Loucy (cell line): ENCODE measurements around the gene KCNT2.

Experiments used
- H2AFZ ChIP-seq: fragments of 200-600 bp; sonication (generic); 2 replicates; pipeline ENCODE4 v1.6.0; 2016; ENCODE audit warnings: antibody characterized with exemption, mild to moderate bottlenecking, low read length, moderate library complexity
- H3F3A ChIP-seq: fragments of 200-600 bp; 2 replicates; pipeline ENCODE4 v1.6.0; 2016; ENCODE audit warnings: antibody characterized with exemption, low read depth, mild to moderate bottlenecking
- H3K27me3 ChIP-seq: fragments of 200-600 bp; sonication (generic); 2 replicates; pipeline ENCODE4 v1.6.1; 2014; ENCODE audit warnings: low read length, mild to moderate bottlenecking; ENCODE audit not compliant: insufficient read depth, poor library complexity, severe bottlenecking
- H3K36me3 ChIP-seq: fragments of 200-600 bp; sonication (generic); 2 replicates; pipeline ENCODE4 v1.6.1; 2016; ENCODE audit warnings: low read length; ENCODE audit not compliant: insufficient read depth
- H3K4me1 ChIP-seq: fragments of 200-600 bp; sonication (generic); 2 replicates; pipeline ENCODE4 v1.5.1; 2014; ENCODE audit warnings: low read length, mild to moderate bottlenecking; ENCODE audit not compliant: insufficient read depth, poor library complexity, severe bottlenecking
- H3K4me2 ChIP-seq: fragments of 200-600 bp; sonication (generic); 2 replicates; pipeline ENCODE4 v1.6.0; 2014; ENCODE audit warnings: antibody characterized with exemption, low read length, low read depth, mild to moderate bottlenecking; ENCODE audit not compliant: poor library complexity, severe bottlenecking
- H3K4me3 ChIP-seq: fragments of 200-600 bp; sonication (generic); 2 replicates; pipeline ENCODE4 v1.5.1; 2014; ENCODE audit warnings: low read length, mild to moderate bottlenecking, mixed read lengths; ENCODE audit not compliant: poor library complexity, severe bottlenecking
- H3K79me2 ChIP-seq: fragments of 200-600 bp; sonication (generic); 2 replicates; pipeline ENCODE4 v1.6.1; 2014; ENCODE audit warnings: low read length; ENCODE audit not compliant: insufficient read depth
- H3K9ac ChIP-seq: fragments of 200-600 bp; sonication (generic); 2 replicates; pipeline ENCODE4 v1.6.0; 2014; ENCODE audit warnings: mild to moderate bottlenecking, low read depth, low read length, moderate library complexity; ENCODE audit not compliant: poor library complexity, severe bottlenecking
- H3K9me2 ChIP-seq: fragments of 200-600 bp; sonication (generic); replicated peaks from 2 replicates; pipeline ENCODE4 v1.6.1; 2016; ENCODE audit warnings: low read depth, low read length, mixed read lengths
- H3K9me3 ChIP-seq: fragments of 200-600 bp; sonication (generic); 2 replicates; pipeline ENCODE4 v1.6.1; 2014; ENCODE audit warnings: mild to moderate bottlenecking, antibody characterized with exemption, low read length, low read depth; ENCODE audit not compliant: insufficient read depth
- H4K20me1 ChIP-seq: fragments of 200-600 bp; sonication (generic); 2 replicates; pipeline ENCODE4 v1.6.0; 2014; ENCODE audit warnings: antibody characterized with exemption, low read length, mild to moderate bottlenecking; ENCODE audit not compliant: insufficient read depth, poor library complexity, severe bottlenecking
- CTCF ChIP-seq: fragments of 200-600 bp; sonication (generic); conservative IDR thresholded peaks from 2 replicates; pipeline ENCODE4 v1.5.1; 2014; ENCODE audit warnings: mild to moderate bottlenecking, antibody characterized with exemption, low read length
- EZH2phosphoT487 ChIP-seq: fragments of 200-600 bp; IDR thresholded peaks from 2 replicates; pipeline ENCODE4 v1.6.1; 2018; ENCODE audit warnings: antibody characterized with exemption, mild to moderate bottlenecking, moderate library complexity, borderline replicate concordance

KCNT2 gene

DNA sequence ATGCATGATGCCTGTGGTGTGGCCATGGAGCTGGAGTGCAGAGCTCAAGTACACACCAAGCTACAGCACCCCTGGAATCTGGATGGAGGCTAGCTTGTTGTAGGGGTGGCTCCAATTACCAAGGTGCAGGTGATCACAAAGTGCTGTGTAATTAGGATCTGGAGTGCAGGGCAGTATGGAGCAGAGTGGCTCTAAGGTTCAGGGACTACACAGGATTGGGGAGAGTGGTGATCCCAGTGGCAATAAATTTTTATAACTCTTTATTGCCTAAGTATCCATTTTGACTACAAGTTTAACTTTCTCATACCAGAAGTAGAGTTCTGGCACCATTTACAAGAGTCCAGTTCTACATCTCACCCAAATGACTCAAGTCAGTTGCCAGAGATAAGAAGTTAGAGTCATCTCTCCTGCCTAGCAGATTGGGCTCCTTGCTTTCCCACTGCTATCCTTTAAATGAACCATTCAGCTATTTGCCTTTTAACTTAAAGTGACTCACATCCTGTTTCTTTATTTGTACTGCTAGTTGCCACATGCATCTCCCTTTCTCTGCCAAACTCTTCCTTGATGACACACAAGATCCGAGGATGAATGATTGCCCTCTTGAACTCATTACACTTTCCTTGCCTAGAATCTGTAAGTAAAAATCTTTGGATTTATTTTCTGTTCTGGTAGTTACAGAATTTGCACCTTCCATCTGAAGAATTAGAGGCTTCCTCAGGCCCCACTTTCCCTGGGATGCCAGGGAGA is 427.2 kb downstream of the KCNT2 start:
- no peaks in the 10 kb centered on the region for H3K9me2 ChIP-seq
- no peak overlapping the region for H3K4me3 ChIP-seq
- no peaks in the 10 kb centered on the region for H3K79me2 ChIP-seq
- no peaks in the 10 kb centered on the region for H3K36me3 ChIP-seq
- no peak overlapping the region for H2AFZ ChIP-seq
- no peaks in the 10 kb centered on the region for H3K4me1 ChIP-seq
- H3K9ac ChIP-seq = no peak overlapping the region
- no peak overlapping the region for H3K4me2 ChIP-seq
- H3K27me3 ChIP-seq = no peaks in the 10 kb centered on the region
- H3F3A ChIP-seq = no peaks in the 10 kb centered on the region
- no peaks in the 10 kb centered on the region for H4K20me1 ChIP-seq
- TF ChIP-seq EZH2phosphoT487 = no peak
- no peak for TF ChIP-seq CTCF
- H3K9me3 ChIP-seq = no peaks in the 10 kb centered on the region

- no peak overlapping the region for H3K4me2 ChIP-seq
- no peak overlapping the region for H2AFZ ChIP-seq
- H3K27me3 ChIP-seq = no peaks in the 10 kb centered on the region
- no peaks in the 10 kb centered on the region for H3F3A ChIP-seq
- no peaks in the 10 kb centered on the region for H3K9me3 ChIP-seq
- H3K4me1 ChIP-seq = no peaks in the 10 kb centered on the region
- TF ChIP-seq EZH2phosphoT487 (no peak), CTCF (no peak)
- no peaks in the 10 kb centered on the region for H3K9me2 ChIP-seq
- no peak overlapping the region for H3K4me3 ChIP-seq
- H3K9ac ChIP-seq = no peak overlapping the region
- H3K79me2 ChIP-seq = no peaks in the 10 kb centered on the region
- H3K36me3 ChIP-seq = no peaks in the 10 kb centered on the region
- no peaks in the 10 kb centered on the region for H4K20me1 ChIP-seq
These were observed 430.1 kb downstream of the KCNT2 start for GRCh38 chr1:196178083-196178635.
